Vagina (tissue), 2 donors: Measurements from ENCODE around the gene HFM1. TPM values are rescaled to one million over a fixed set of nuclear protein-coding genes. Genes with fewer than 3 reads are reported as not detected.
"Not testable (repeated sequence)": the region's sequence is repeated elsewhere in the genome, so short reads cannot be mapped to it uniquely, and the experiment has no call there.

ENCODE experiments used
- DNase-seq, 2 donors: peaks; one replicate each; pipeline ENCODE4 v3.0.0-alpha.2; 2017; ENCODE audit errors: extremely low spot score in 2 of 2
- H3K27ac ChIP-seq: fragments of 200-600 bp; sonication (generic); one replicate; pipeline ENCODE4 v1.5.1; 2019
- H3K27me3 ChIP-seq: fragments of 200-600 bp; sonication (generic); one replicate; pipeline ENCODE4 v1.5.1; 2019
- H3K36me3 ChIP-seq, 2 donors: fragments of 200-600 bp; sonication (generic); one replicate each; pipeline ENCODE4 v1.5.1; 2017 to 2019
- H3K4me1 ChIP-seq: fragments of 200-600 bp; sonication (generic); one replicate; pipeline ENCODE4 v1.5.1; 2019
- H3K4me3 ChIP-seq, 2 donors: fragments of 200-600 bp; sonication (generic); 1 replicate in 1 of 2; 2 replicates in 1 of 2; pipeline ENCODE4 v1.5.1; 2016 to 2019
- H3K9me3 ChIP-seq: fragments of 200-600 bp; sonication (generic); one replicate; pipeline ENCODE4 v1.5.1; 2019
- CTCF ChIP-seq, 3 experiments: fragments of 450-650 bp in 2 of 3; fragments of 200-600 bp in 1 of 3; sonication (generic) in 1 of 3; IDR thresholded peaks; one replicate each; pipeline ENCODE4 v1.5.1; 2017 to 2019; ENCODE audit warnings: antibody characterized with exemption in 3 of 3, mild to moderate bottlenecking in 2 of 3, moderate library complexity in 2 of 3
- POLR2A ChIP-seq, 2 donors: fragments of 450-650 bp; IDR thresholded peaks; one replicate each; pipeline ENCODE4 v1.6.1; 2017; ENCODE audit warnings: antibody characterized with exemption in 2 of 2, mild to moderate bottlenecking in 2 of 2, moderate library complexity in 2 of 2
- POLR2AphosphoS5 ChIP-seq, 2 donors: sonication (generic); formaldehyde crosslinking; IDR thresholded peaks; one replicate each; pipeline ENCODE4 v1.9.0; 2017; ENCODE audit warnings: antibody characterized with exemption in 2 of 2, mild to moderate bottlenecking in 2 of 2, low read depth in 1 of 2; ENCODE audit not compliant: insufficient read depth in 1 of 2
- intact Hi-C: fragments of 100-400 bp; cut with DNase I; formaldehyde crosslinking; loops from one replicate; pipeline ENCODE4 v1.15.1; 2023
- total RNA-seq: library from RNA; depleted of rRNA; stranded (reverse); fragments of >200 nt; gene quantifications from one replicate; pipeline ENCODE4 v1.2.3, GENCODE V29; 2016

HFM1 gene
- total RNA-seq, 1 donor from 2014 or later: 9.3 TPM

DNA sequence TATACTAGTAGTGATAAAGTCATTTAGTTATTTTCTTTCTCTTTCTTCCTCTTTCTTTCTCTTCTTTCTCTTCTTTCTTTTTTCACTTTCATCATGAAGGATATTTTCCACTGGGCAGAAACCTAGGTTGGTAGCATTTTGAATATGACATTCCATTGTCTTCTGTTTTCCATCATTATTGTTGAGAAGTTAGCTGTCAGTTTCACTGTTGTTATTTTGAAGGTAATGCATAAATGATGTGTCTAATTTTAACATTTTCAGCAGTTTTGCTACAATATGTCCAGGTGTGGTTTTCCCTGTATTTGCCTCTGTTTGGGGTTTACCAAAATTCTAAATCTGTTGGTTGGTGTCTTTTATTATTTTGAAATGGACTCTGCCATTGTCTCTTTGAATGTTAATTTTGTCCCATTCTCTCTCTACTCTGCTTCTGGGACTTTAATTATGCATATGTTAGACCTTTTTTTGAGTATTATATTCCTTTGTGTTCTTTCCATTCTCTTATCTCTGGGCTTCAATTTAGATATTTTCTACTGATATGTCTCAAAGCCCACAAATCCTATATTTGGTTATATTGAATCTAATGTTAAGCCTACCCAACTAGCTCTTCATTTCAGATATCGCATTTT lies 96.7 kb downstream of the HFM1 start:
- Histone ChIP-seq H3K9me3 (no peaks in the 10 kb centered on the region), H3K4me1 (no peaks in the 10 kb centered on the region), H3K27ac (no peak overlapping the region), H3K36me3 (no peaks in the 10 kb centered on the region), H3K4me3 (no peak overlapping the region), H3K27me3 (no peaks in the 10 kb centered on the region)
- TF ChIP-seq POLR2A (IDR thresholded peaks at IDR 0.05) (no peak), POLR2AphosphoS5 (IDR thresholded peaks at IDR 0.05; ENCODE audit: insufficient read depth in 1 of 2, low read depth in 1 of 2) (no peak), CTCF (IDR thresholded peaks at IDR 0.05) (no peak)
- no peak for DNase-seq
- intact Hi-C loops: no loop called here

DNA sequence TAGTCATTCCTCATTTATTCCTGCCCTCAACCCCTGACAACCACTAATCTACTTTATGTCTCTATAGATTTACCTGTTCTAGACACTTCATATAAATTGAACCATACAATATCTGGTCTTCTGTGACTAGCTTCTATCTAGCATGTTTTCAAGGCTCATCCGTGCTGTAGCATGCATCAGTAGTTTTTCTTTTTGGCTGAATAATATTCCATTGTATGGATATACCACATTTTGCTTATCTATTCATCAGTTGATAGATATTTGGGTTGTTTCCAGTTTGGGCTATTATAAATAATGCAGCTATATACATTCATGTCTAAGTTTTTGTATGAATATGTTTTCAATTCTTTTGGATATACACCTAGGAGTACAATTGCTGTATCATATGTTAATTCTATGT lies 101.5 kb downstream of the HFM1 start:
- intact Hi-C loops: no loop called here
- Histone ChIP-seq H3K4me1 (no peaks in the 10 kb centered on the region), H3K27ac (no peak overlapping the region), H3K9me3 (no peaks in the 10 kb centered on the region), H3K36me3 (no peaks in the 10 kb centered on the region), H3K4me3 (no peak overlapping the region), H3K27me3 (no peaks in the 10 kb centered on the region)
- TF ChIP-seq CTCF (IDR thresholded peaks at IDR 0.05): no peak
- no peak for TF ChIP-seq POLR2AphosphoS5 (IDR thresholded peaks at IDR 0.05; ENCODE audit: insufficient read depth in 1 of 2, low read depth in 1 of 2)
- no peak for TF ChIP-seq POLR2A (IDR thresholded peaks at IDR 0.05)
- DNase-seq: no peak

- H3K4me1 ChIP-seq, H3K36me3 ChIP-seq, DNase-seq, H3K4me3 ChIP-seq, H3K9me3 ChIP-seq, intact Hi-C loops, H3K27ac ChIP-seq, H3K27me3 ChIP-seq: not testable (repeated sequence)
Observed at GRCh38 chr1:91288843-91289553, 115.6 kb downstream of the HFM1 start.

DNA sequence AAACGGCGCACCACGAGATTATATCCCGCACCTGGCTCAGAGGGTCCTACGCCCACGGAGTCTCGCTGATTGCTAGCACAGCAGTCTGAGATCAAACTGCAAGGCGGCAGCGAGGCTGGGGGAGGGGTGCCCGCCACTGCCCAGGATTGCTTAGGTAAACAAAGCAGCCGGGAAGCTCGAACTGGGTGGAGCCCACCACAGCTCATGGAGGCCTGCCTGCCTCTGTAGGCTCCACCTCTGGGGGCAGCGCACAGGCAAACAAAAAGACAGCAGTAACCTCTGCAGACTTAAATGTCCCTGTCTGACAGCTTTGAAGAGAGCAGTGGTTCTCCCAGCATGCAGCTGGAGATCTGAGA lies 117.7 kb downstream of the HFM1 start:
- DNase-seq, H3K9me3 ChIP-seq, intact Hi-C loops, H3K36me3 ChIP-seq, H3K27me3 ChIP-seq, H3K4me3 ChIP-seq, H3K27ac ChIP-seq, H3K4me1 ChIP-seq: not testable (repeated sequence)

DNA sequence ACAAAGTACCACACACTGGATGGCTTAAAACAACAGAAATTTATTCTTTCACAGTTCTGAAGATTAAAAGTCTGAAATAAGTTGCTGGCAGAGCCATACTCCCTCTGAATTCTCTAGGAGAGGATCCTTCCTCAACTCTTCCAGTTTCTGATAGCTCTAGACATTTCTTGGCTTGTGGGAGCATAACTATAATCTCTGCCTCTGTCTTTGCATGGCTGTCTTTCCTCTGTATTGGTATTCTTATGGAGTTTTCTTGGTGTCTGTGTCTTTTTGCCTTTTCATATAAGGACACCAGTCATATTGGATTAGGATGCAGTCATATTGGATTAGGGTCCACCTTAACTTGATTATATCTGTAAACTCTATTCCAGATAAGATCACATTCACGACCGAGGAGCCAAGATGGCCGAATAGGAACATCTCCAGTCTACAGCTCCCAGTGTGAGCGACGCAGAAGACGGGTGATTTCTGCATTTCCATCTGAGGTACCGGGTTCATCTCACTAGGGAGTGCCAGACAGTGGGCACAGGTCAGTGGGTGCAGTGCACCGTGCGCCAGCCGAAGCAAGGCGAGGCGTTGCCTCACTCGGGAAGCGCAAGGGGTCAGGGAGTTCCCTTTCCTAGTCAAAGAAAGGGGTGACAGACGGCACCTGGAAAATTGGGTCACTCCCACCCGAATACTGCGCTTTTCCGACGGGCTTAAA lies 118.2 kb downstream of the HFM1 start:
- H3K4me3 ChIP-seq, intact Hi-C loops, H3K27me3 ChIP-seq: not testable (repeated sequence)

DNA sequence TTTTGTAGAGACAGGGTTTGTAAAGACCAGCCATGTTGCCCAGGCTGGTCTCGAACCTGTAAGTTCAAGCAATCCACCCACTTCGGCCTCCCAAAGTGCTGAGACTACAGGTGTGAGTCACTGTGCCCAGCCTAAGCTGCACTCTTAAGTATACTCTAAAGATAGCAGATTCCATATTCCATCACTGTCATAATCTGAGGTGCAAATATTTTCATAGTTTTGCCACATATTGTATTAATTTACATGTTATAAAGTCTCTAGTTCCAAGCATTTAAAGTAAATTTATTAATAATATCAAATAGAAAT lies 121.3 kb downstream of the HFM1 start:
- Histone ChIP-seq H3K27me3 (no peaks in the 10 kb centered on the region), H3K36me3 (no peaks in the 10 kb centered on the region), H3K27ac (no peak overlapping the region), H3K4me1 (no peaks in the 10 kb centered on the region), H3K4me3 (no peak overlapping the region), H3K9me3 (no peaks in the 10 kb centered on the region)
- no peak for TF ChIP-seq CTCF (IDR thresholded peaks at IDR 0.05)
- TF ChIP-seq POLR2AphosphoS5 (IDR thresholded peaks at IDR 0.05; ENCODE audit: insufficient read depth in 1 of 2, low read depth in 1 of 2): no peak
- TF ChIP-seq POLR2A (IDR thresholded peaks at IDR 0.05): no peak
- no peak for DNase-seq
- intact Hi-C loops: no loop called here

More for the DNA sequence above, 118.2 kb downstream of the HFM1 start:
- H3K27ac ChIP-seq, H3K9me3 ChIP-seq, H3K36me3 ChIP-seq, DNase-seq, H3K4me1 ChIP-seq: not testable (repeated sequence)
